ENCODE data around the gene FANCM. TPM values are rescaled to one million over a fixed set of nuclear protein-coding genes. Genes with fewer than 3 reads are reported as not detected.

Gene FANCM
- total and polyA plus RNA-seq, 8 donors, result 0.92 to 15.2 (median 3.0) TPM

DNA sequence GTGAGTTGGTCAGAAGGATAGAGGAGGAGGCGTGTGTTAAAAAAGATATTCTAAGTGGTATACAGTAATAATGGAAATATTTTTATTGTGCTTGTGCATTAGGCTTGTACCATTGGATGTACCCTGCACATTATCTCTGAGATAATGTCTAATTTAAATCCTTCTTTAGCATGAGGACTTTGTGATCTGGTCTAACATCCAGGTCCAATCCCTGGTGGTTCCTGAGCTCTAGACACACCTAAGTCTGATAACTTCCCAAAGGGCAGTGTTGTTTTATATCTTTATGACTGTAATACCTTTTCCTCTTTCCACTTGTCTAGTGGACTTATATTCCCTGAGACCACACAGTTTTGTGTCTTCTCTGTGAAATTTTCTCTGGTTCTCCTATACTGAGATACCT lies 31.2 kb upstream of the FANCM start:
- H3K27ac ChIP-seq, result no peak overlapping the region
- intact Hi-C loops (cut with DNase I; ENCODE audit: low total_unique reads), result no loop called here
- 41 to 100% (median 100%) methylated on average over 1 of the region's 1 CpG for WGBS, 5 donors
- peaks cover 0 to 16% (median 2%) of the 10 kb centered on the region in 4 donors for H3K4me1 ChIP-seq
- DNase-seq, result no peak
- H3K9me3 ChIP-seq, result no peaks in the 10 kb centered on the region
- no peak overlapping the region for H3K4me3 ChIP-seq
- peaks cover 20 to 95% (median 94%) of the 10 kb centered on the region in 4 donors for H3K36me3 ChIP-seq
- no peaks in the 10 kb centered on the region for H3K27me3 ChIP-seq
- TF ChIP-seq POLR2AphosphoS5 (IDR thresholded peaks at IDR 0.05), result no peak
- TF ChIP-seq, protein P1, sequence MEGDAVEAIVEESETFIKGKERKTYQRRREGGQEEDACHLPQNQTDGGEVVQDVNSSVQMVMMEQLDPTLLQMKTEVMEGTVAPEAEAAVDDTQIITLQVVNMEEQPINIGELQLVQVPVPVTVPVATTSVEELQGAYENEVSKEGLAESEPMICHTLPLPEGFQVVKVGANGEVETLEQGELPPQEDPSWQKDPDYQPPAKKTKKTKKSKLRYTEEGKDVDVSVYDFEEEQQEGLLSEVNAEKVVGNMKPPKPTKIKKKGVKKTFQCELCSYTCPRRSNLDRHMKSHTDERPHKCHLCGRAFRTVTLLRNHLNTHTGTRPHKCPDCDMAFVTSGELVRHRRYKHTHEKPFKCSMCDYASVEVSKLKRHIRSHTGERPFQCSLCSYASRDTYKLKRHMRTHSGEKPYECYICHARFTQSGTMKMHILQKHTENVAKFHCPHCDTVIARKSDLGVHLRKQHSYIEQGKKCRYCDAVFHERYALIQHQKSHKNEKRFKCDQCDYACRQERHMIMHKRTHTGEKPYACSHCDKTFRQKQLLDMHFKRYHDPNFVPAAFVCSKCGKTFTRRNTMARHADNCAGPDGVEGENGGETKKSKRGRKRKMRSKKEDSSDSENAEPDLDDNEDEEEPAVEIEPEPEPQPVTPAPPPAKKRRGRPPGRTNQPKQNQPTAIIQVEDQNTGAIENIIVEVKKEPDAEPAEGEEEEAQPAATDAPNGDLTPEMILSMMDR (IDR thresholded peaks at IDR 0.05), result no peak
- TF ChIP-seq POLR2A (IDR thresholded peaks at IDR 0.05), result no peak

DNA sequence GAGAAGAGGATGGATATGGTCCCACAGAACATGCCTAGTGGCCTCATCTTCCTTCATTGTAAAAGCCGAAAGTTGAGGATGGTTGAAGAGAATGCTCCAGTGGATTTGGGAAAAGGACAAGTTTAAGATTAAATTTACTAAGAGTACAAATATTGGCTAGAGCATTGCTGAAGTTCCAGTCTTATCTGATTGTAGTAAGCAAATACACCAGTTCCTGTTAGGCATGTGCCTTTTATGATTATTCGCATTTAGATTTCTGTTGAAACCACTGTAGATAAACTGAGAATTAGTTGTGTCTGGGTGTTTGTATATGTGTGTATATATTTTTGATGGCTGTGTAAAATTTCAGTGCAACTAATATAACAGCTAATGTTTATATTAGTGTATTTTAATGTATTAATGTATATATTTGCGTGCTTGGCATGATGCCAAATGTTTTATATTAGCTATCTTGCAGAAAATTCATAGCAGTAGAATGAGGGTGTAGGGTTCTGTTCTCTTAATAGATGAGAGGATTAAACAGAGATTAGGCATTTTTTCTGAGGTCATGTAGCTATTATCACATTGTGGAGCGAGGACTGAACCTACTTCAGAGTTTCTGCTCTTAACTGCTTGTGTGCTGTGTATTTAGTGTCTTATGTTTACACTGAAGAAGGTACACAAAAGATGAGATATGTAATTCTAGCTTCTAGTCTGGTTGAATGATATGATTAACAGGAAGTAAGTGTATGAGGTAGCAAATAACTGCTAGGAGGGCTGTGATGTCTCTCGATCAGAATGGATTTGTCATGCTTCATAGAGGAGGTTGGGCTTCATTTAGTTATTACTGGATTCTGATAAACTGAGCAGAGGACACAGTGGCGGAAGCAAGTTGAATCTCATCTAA lies 22.6 kb upstream of the FANCM start:
- intact Hi-C loops (cut with DNase I; ENCODE audit: low total_unique reads), result no loop called here
- 35 to 58% (median 50%) methylated on average over 6 of the region's 6 CpGs for WGBS, 5 donors
- TF ChIP-seq POLR2A (IDR thresholded peaks at IDR 0.05) (no peak), POLR2AphosphoS5 (IDR thresholded peaks at IDR 0.05) (no peak), EP300 (IDR thresholded peaks at IDR 0.05) (no peak)
- TF ChIP-seq, protein P1 (IDR thresholded peaks at IDR 0.05), result no peak
- Histone ChIP-seq H3K27ac (no peak overlapping the region), H3K4me3 (no peak overlapping the region), H3K4me1 (peaks cover 4 to 22% (median 13%) of the 10 kb centered on the region in 4 donors), H3K9me3 (no peaks in the 10 kb centered on the region), H3K36me3 (peaks cover 25 to 99% (median 94%) of the 10 kb centered on the region in 4 donors), H3K27me3 (no peaks in the 10 kb centered on the region)
- DNase-seq, result peak in 1 of 2 donors; percentile 18

DNA sequence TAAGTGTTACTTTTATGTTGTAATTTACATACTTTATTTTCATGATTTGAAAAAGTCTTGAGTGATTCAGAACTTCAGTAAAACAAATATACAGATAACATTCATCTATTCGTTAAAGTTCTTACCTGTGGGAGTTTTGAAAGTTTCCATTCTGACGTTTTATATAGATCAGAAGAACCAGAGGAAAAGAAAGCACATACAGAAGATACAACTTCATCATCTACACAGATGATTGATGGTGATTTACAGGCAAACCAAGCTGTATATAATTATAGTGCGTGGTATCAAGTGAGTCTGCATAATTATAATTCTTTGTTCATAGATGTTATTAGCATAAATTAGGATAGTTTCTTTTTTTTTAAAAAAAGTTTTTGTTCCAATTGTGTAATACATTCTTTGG lies 21.4 kb upstream of the FANCM start:
- peaks cover 27 to 100% (median 94%) of the 10 kb centered on the region in 4 donors for H3K36me3 ChIP-seq
- intact Hi-C loops (cut with DNase I; ENCODE audit: low total_unique reads), result no loop called here

DNA sequence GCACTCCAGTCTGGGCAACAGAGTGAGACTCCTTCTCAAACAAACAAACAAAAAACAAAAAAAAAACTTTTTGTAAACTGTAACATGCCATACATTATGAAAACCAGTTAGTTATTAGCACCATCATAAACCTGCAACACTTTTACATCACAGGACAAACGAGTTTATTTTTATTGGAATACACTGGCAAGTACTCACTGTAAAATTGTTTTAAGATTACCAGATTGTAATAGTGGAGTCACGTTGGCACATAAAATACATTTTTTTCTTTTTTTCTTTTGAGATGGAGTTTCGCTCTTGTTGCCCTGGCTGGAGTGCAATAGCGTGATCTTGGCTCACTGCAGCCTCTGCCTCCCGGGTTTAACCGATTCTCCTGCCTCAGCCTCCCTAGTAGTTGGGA lies 17.1 kb upstream of the FANCM start:
- intact Hi-C loops (cut with DNase I; ENCODE audit: low total_unique reads), result no loop called here
- H3K27me3 ChIP-seq, result no peaks in the 10 kb centered on the region
- H3K4me1 ChIP-seq, result peaks cover under 1 to 9% (median 1%) of the 10 kb centered on the region in 4 donors
- H3K9me3 ChIP-seq, result no peaks in the 10 kb centered on the region
- H3K27ac ChIP-seq, result no peak overlapping the region
- WGBS, 5 donors, result 85 to 94% (median 91%) methylated on average over 6 of the region's 6 CpGs
- no peak overlapping the region for H3K4me3 ChIP-seq
- TF ChIP-seq, protein P1 (IDR thresholded peaks at IDR 0.05), result no peak
- no peak for TF ChIP-seq POLR2AphosphoS5 (IDR thresholded peaks at IDR 0.05)
- no peak for TF ChIP-seq EP300 (IDR thresholded peaks at IDR 0.05)
- no peak for TF ChIP-seq POLR2A (IDR thresholded peaks at IDR 0.05)
- peaks cover 19 to 100% (median 100%) of the 10 kb centered on the region in 4 donors for H3K36me3 ChIP-seq
- no peak for DNase-seq

More for the DNA sequence above, 21.4 kb upstream of the FANCM start:
- no peak overlapping the region for H3K4me3 ChIP-seq
- H3K4me1 ChIP-seq, result peaks cover 4 to 22% (median 13%) of the 10 kb centered on the region in 4 donors
- no peaks in the 10 kb centered on the region for H3K9me3 ChIP-seq
- TF ChIP-seq EP300 (IDR thresholded peaks at IDR 0.05) (no peak), POLR2A (IDR thresholded peaks at IDR 0.05) (no peak), POLR2AphosphoS5 (IDR thresholded peaks at IDR 0.05) (no peak)
- TF ChIP-seq, protein P1 (IDR thresholded peaks at IDR 0.05), result no peak
- H3K27me3 ChIP-seq, result no peaks in the 10 kb centered on the region
- WGBS, 5 donors, result 49 to 66% (median 58%) methylated on average over 3 of the region's 3 CpGs
- DNase-seq, result no peak
- no peak overlapping the region for H3K27ac ChIP-seq
